Measurements from ENCODE around the gene PRRX2.
A peak's percentile ranks its signal among the peaks of the same experiment; 100 is the strongest.
"Not testable (repeated sequence)": the region's sequence is repeated elsewhere in the genome, so short reads cannot be mapped to it uniquely, and the experiment has no call there.

Gene PRRX2

GRCh38 chr9:129731477-129732085 is 66.1 kb downstream of the PRRX2 start:
- DNase-seq (ENCODE audit: low read depth, low spot score), result no peak

DNA sequence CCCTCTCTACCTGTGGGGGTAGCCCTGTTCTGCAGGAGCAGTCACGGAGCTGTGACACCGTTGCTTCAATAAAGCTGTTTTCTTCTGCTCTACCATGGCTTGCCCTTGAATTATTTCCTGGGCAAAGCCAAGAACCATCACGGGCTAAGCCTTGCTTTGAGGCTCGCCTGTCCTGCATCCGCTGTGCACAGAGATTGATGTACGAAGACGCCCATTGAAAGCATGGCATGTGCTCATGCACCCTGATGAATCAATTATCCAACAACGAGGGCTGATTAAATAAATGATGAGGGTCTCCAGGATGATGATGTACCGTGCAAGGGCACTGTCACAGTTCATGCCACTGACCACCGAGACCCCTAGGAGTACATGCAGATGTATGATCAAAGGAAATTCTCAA is 66.7 kb downstream of the PRRX2 start:
- DNase-seq (ENCODE audit: low read depth, low spot score), result no peak

DNA sequence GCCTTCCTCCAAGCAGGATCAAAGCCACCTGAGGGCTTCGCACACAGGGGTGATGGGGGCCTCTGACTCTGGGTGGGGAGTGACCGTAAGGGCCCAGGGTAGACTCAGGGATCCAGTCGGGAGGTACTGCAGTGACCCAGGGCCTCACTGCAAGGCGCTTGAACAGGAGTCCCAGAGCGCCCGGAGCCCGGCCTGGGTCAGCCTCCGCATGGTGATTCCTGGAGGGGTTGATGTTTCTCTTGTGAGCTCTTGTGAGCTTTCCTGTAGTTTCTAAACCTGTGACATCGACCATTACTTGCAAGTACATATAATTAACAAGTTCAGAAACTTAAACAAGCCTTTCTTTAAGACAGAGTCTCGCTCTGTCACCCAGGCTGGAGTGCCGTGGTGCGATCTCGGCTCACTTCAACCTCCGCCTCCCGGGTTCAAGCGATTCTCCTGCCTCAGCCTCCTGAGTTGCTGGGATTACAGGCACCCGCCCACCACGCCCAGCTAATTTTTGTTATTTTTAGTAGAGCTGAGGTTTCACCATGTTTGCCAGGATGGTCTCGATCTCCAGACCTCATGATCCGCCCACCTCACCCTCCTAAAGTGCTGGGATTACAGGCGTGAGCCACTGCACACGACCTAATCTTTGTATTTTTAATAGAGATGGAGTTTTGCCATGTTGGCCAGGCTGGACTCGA is 67.6 kb downstream of the PRRX2 start:
- DNase-seq (ENCODE audit: low read depth, low spot score), result no peak

DNA sequence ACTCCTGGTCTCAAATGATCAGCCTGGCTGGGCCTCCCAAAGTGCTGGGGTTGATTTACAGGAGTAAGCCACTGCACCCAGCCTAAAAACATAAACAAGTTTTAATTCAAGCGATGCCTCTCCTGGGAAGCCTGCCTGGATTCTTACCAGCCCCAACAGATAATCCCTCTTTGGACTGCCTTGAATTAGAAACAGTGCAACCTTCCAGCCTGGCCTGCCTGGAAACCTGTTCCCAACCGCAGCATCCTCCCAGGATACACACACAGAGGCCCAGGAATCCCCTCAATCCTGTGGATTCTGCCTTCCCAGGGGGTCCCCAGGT is 68.1 kb downstream of the PRRX2 start:
- DNase-seq (ENCODE audit: low read depth, low spot score), result no peak

- no peak for DNase-seq (ENCODE audit: low read depth, low spot score)
Measured at GRCh38 chr9:129735546-129735945, 70.1 kb downstream of the PRRX2 start.

DNA sequence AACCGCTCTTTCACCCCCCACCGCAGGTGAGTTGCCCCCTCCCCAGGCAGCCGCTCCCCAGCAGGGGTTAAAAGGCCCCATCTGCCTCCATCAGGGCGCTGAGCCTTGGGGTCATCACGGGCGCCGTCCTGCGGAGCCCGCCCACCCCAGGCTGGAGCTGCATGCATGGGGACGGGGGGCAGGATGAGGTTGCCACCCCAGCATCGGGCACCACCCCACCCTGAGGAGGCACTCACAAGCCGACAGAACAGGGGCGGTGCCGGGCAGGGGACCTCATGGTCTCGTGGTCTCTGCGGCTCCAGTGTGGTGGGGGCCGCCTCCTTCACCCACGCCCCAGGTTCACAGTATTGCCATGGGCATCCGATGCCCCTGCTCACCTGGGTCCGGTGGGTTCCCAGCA is 70.9 kb downstream of the PRRX2 start:
- no peak for DNase-seq (ENCODE audit: low read depth, low spot score)

GRCh38 chr9:129737479-129738274 is 72.2 kb downstream of the PRRX2 start:
- peak; percentile 89 for DNase-seq (ENCODE audit: low read depth, low spot score)

DNA sequence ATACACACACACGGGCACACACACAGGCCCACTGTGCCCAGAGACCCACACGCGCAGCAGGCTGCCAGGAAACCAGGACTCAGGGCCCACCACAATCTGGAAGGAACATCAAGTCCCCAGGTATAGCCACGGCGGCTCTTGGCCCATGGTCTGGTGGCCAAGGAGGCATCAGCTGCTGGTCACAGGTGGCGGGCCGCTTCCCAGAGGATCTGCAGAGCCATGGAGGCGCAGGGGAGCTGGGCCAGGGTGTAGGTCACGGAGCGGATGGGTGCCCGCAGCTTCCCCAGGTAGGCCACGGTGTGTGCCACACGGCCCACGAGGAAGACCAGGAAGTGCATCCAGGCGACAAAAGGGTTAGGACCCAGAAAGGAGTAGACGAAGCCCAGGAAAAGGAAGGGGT is 74.0 kb downstream of the PRRX2 start:
- DNase-seq (ENCODE audit: low read depth, low spot score), result no peak

DNA sequence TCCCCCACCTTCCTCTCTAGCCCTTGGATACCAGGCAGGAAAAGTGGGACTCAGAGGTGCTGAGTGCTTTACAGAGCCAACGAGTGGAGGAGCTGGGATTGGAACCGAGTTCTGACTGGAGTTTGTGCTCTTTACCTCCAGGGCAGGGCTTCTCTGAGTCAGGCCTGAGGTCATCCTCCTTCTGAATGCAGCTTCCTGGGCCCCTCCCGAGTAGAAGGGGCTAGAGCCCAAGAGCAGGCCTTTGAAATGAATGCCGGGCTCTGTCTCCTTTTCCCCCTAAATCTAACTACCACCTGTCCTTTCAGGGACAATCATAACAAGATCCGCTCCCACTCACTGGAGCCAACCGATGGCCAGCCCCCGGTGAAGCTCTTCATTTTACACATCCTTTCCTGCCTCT is 74.7 kb downstream of the PRRX2 start:
- DNase-seq (ENCODE audit: low read depth, low spot score), result no peak

DNA sequence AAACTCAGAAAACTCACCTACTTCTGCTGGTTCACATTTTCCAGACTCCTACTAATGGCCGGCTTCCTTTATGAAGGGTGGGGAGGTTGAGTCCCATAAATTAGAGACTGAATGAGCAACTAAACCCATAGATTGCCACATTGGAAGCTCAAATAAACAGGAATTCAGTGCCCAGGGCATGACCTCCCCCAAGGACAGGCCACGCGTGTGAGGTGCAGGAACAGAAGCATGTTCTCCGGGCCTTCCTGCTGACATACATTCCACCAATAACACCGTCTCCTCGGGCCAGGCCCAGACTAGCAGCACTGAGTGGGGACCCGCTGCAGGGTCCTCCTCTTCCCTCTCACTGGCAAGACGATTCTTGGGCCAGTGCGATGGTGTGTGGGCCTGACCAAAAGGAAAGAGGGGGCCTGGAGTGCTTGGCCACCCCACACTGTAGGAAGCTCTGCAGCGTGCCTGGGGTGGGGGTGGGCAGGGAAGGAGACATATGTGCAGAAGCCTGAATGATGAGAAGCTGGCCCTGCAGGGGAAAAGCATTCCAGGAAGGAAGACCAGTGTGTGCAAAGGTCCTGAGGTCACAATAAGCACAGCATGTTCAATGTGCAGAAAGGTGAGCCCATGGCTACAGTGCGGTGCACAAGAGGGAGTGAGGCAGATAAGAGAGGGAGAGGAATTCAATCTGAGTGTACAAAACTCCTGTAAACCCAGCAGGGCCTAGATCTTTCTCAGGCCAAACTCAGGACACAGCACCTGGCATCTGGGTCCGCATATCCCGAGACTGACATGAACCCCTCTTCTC is 75.4 kb downstream of the PRRX2 start:
- no peak for DNase-seq (ENCODE audit: low read depth, low spot score)

- no peak for DNase-seq (ENCODE audit: low read depth, low spot score)
Measured at GRCh38 chr9:129745200-129745599, 79.8 kb downstream of the PRRX2 start.

DNA sequence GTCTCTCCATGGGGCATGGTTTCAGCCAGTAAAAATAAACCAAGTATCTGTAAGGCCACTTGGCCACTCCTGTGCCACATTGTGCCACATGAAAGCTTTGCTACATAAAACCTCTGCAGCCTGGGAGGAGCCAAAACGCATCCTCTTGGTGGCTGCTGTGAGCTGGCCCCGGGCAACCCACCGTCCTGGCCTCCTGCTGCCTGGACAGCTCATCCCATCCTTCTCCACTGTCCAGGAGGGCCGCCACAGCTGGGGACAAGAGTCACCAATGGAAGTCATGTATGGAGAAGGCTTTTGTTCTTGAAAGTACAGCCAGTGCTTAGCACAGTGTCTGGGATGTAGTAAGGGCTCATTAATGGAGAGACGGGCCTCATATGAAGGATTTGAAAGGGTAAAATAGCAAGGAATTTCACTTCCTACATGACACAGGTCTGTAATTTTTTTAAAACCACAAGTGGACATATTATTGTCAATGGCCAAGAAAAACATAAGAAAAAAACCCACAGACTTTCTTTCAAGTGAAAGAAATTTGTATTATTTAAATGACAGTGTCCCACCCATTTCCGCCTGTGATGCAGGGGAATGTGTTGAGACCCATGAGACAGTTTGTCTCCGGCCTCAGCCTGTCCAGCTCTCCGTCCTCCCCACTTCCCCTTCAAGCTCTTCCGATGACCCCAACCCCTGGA is 80.8 kb downstream of the PRRX2 start:
- DNase-seq (ENCODE audit: low read depth, low spot score), result peak; percentile 53

DNA sequence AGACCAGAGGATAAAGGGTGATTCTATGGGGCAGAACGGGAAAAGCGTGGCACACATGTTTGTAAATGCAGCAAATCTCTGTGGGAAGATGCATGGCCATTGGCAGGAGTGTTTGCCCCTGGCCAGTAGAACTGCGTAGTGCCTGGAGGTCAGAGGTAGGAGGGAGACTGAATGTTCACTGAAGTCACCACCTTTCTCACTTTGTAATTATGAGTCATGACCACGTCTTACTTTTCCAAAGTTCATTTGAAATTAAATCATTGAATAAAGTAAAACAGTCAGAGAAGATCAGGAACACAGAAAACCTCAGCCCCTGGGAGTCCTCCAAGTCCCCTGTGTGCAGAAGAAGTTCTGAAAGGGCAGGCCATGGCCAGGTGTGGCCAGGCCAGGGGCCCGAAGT is 82.8 kb downstream of the PRRX2 start:
- peak; percentile 20 for DNase-seq (ENCODE audit: low read depth, low spot score)

DNA sequence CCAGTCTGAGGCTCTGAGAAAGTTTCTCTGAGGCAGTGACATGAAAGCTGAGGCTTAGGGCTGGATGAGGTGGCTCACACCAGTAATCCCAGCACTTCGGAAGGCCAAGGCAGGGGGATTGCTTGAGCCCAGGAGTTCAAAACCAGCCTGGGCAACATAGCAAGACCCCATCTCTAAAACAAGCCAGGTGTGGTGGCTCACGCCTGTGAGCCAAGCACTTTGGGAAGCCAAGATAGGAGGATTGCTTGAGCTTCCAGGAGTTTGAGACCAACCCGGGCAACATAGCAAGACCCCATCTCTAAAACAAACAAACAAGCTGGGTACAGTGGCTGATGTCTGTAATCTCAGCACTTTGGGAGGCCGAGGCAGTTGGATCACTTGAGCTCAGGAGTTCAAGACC is 83.6 kb downstream of the PRRX2 start:
- DNase-seq (ENCODE audit: low read depth, low spot score), result not testable (repeated sequence)

DNA sequence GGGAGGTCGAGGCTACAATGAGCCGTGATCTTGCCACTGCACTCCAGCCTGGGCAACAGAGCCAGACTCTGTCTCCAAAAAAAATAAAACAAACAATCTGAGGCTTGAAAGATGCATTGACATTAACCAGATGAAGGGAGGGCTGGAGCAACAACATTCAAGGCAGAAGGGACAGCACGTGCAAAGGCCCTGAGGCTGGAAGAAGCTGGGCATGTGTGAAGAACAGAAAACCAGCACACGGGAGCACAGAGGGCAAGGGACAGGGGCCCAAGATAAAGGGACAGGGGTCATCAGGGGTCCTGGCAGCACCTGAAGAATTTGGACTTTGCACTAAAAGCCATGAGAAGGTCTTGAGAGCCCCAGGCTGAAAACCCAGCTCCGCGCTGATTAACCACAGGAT is 84.1 kb downstream of the PRRX2 start:
- no peak for DNase-seq (ENCODE audit: low read depth, low spot score)

GRCh38 chr9:129750013-129750638 is 84.7 kb downstream of the PRRX2 start:
- peak; percentile 70 for DNase-seq (ENCODE audit: low read depth, low spot score)

DNA sequence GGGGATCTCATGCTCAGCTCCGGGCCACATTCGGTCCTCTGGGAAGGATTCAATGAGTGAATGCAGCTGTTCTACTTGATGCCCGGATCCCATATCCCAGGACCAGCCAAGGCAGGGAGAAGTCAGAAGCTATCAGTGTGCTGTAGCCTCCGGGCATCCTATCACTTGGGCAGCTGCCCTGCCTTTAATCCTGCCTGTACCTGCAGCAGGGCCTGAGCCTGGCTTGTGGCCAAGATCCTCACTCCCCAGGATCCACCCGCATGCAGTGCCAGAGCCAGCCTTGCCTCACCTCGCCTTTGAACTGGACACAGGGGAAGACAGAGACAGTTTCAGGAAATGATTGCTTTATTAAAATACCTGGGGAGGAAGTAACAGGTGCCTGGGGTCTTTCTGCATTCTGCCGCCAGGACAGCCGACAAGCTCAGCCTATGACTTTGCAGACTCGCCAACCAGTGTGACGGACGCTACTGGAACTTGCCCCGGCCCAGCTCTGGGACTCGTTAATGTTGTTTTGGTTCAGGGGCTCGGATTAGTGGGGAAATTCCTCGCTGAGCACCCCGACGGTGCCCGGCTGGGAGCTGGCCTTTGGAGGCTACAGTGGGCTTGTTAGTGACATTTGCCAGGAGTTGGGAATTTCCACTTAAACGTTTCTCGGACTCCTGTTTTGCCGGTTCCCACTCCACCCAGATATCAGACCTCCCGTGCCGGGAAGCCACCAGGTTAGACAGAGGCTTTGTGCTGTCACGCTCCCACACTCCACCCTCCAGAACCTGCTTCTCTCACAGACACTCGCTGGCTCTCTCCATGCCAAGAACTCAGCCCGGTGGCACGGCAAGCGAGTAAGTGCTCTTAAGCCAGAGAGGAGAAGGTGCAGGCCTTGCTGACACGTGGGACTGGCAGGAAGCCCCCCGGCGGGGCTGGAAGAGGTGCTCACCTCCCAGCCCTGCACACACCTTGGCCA is 86.7 kb downstream of the PRRX2 start:
- DNase-seq (ENCODE audit: low read depth, low spot score), result no peak

GRCh38 chr9:129752900-129753729 is 87.7 kb downstream of the PRRX2 start, which contains the start of gene PTGES:
Gene PTGES (minus strand): TSS chr9:129753042. CDS start chr9:129753012, 30 bp downstream.
- peak; percentile 90 for DNase-seq (ENCODE audit: low read depth, low spot score)

- no peak for DNase-seq (ENCODE audit: low read depth, low spot score)
Measured at GRCh38 chr9:129755151-129755550, 89.7 kb downstream of the PRRX2 start.

Data from astrocyte of the hippocampus (primary cell).